Osteoblast (primary cell): ENCODE measurements around the gene SPSB3. TPM values are rescaled to one million over a fixed set of nuclear protein-coding genes. Genes with fewer than 3 reads are reported as not detected.

Source experiments
- DNase-seq: peaks from one replicate; pipeline ENCODE4 v3.0.0; 2011; ENCODE audit warnings: low spot score, mixed read lengths; ENCODE audit not compliant: insufficient read length; ENCODE audit errors: missing footprints
- H2AFZ ChIP-seq: 2 replicates; pipeline ENCODE4 v1.6.0; 2011; ENCODE audit warnings: mild to moderate bottlenecking, low read length
- H3K27ac ChIP-seq: 2 replicates; pipeline ENCODE4 v1.5.1; 2011; ENCODE audit warnings: mild to moderate bottlenecking, low read depth, low read length, moderate library complexity
- H3K27me3 ChIP-seq: 2 replicates; pipeline ENCODE4 v1.6.0; 2012; ENCODE audit warnings: mild to moderate bottlenecking, control low read depth, inconsistent platforms, low read length, moderate library complexity; ENCODE audit not compliant: insufficient read depth
- H3K36me3 ChIP-seq: 2 replicates; pipeline ENCODE4 v1.5.1; 2011; ENCODE audit warnings: mild to moderate bottlenecking, low read length, control low read depth, moderate library complexity; ENCODE audit not compliant: insufficient read depth
- H3K4me1 ChIP-seq: 2 replicates; pipeline ENCODE4 v1.5.1; 2011; ENCODE audit warnings: mild to moderate bottlenecking, low read length, control low read depth, moderate library complexity; ENCODE audit not compliant: insufficient read depth
- H3K4me2 ChIP-seq: 2 replicates; pipeline ENCODE4 v1.6.0; 2011; ENCODE audit warnings: mild to moderate bottlenecking, low read length; ENCODE audit not compliant: insufficient read depth
- H3K4me3 ChIP-seq: fragments of 200-600 bp; sonication (generic); 3 replicates; pipeline ENCODE4 v1.5.1; 2012; ENCODE audit warnings: mild to moderate bottlenecking, low read length, inconsistent platforms; ENCODE audit not compliant: insufficient read depth
- H3K79me2 ChIP-seq: 2 replicates; pipeline ENCODE4 v1.6.0; 2012; ENCODE audit warnings: mild to moderate bottlenecking, low read length, control low read depth, inconsistent platforms; ENCODE audit not compliant: insufficient read depth
- H3K9me3 ChIP-seq: 2 replicates; pipeline ENCODE4 v1.5.1; 2011; ENCODE audit warnings: low read depth, low read length, control low read depth
- H4K20me1 ChIP-seq: 2 replicates; pipeline ENCODE4 v1.6.0; 2012; ENCODE audit warnings: mild to moderate bottlenecking, low read length, control low read depth; ENCODE audit not compliant: insufficient read depth
- total RNA-seq: library from RNA; depleted of rRNA; stranded (reverse); fragments of >200 nt; gene quantifications from 2 replicates; pipeline ENCODE4 v1.2.3, GENCODE V29; 2012
- TF ChIP-seq, protein P1 (sequence below): IDR thresholded peaks from 2 replicates; pipeline ENCODE4 v1.5.1; 2011; ENCODE audit warnings: mild to moderate bottlenecking, low read depth, low read length, moderate library complexity; ENCODE audit errors: extremely low read depth

The SPSB3 gene
- total RNA-seq, 1 donor, result 42.3 TPM

DNA sequence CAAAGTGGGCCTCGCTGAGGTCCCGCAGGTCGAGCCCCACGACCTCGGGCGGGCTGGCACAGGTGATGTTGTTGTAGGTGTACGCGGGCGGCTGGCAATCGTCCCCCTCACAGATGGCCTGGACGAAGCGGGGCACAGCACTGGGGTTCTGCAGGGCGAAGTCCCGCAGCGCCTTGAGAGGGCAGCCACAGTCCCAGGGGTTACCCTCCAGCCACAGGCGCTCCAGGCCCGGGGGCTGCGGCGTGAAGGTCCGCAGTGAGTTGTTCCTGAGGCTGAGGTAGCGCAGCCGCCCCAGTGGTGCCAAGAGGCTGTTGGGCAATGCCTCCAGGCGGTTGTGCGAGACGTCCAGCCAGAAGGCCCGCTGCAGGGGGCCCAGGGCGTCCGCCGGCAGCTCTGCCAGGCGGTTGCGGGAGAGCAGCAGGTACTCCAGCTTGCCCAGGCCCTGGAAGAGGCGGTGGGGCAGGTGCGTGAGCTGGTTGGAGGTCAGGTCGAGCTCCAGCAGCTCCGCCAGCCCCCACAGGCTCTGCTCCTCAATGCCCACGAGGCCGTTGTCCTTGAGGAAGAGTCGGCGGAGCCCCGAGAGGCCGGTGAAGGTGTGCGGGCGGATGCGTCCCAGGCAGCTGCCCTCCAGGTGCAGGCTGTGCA is 8.4 kb upstream of the SPSB3 start:
- H3K27ac ChIP-seq, result no peak overlapping the region
- TF ChIP-seq, protein P1, sequence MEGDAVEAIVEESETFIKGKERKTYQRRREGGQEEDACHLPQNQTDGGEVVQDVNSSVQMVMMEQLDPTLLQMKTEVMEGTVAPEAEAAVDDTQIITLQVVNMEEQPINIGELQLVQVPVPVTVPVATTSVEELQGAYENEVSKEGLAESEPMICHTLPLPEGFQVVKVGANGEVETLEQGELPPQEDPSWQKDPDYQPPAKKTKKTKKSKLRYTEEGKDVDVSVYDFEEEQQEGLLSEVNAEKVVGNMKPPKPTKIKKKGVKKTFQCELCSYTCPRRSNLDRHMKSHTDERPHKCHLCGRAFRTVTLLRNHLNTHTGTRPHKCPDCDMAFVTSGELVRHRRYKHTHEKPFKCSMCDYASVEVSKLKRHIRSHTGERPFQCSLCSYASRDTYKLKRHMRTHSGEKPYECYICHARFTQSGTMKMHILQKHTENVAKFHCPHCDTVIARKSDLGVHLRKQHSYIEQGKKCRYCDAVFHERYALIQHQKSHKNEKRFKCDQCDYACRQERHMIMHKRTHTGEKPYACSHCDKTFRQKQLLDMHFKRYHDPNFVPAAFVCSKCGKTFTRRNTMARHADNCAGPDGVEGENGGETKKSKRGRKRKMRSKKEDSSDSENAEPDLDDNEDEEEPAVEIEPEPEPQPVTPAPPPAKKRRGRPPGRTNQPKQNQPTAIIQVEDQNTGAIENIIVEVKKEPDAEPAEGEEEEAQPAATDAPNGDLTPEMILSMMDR, result no peak
- no peaks in the 10 kb centered on the region for H3K9me3 ChIP-seq
- peaks cover 22% of the 10 kb centered on the region for H3K79me2 ChIP-seq
- H3K4me2 ChIP-seq, result no peak overlapping the region
- peak; percentile 66 for DNase-seq
- H3K36me3 ChIP-seq, result peaks cover 12% of the 10 kb centered on the region
- peaks cover 14% of the 10 kb centered on the region for H4K20me1 ChIP-seq
- H3K4me1 ChIP-seq, result no peaks in the 10 kb centered on the region
- H3K27me3 ChIP-seq, result no peaks in the 10 kb centered on the region
- H3K4me3 ChIP-seq, result no peak overlapping the region
- no peak overlapping the region for H2AFZ ChIP-seq

DNA sequence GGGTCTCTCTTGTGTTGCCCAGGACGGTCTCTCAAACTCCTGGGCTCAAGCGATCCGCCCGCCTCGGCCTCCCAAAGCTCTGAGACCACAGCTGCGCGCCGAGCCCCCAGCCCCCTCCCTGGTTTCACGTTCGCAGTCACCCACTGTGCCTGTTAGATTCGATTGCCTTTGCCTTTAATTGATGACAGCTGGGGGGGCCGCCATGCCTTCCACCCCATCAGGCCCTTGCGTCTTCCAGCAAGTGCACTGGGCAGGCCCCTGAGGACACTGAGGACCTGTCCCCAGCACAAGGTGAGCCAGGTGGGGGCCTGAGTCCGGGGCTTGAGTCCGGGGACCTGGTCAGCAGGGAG is 7.9 kb upstream of the SPSB3 start:
- no peak overlapping the region for H3K4me3 ChIP-seq
- DNase-seq, result peak; percentile 61
- H4K20me1 ChIP-seq, result peaks cover 19% of the 10 kb centered on the region
- no peaks in the 10 kb centered on the region for H3K27me3 ChIP-seq
- no peak overlapping the region for H3K27ac ChIP-seq
- peaks cover 27% of the 10 kb centered on the region for H3K79me2 ChIP-seq
- H3K4me2 ChIP-seq, result no peak overlapping the region
- TF ChIP-seq, protein P1, result no peak
- H3K4me1 ChIP-seq, result no peaks in the 10 kb centered on the region
- no peak overlapping the region for H2AFZ ChIP-seq
- H3K36me3 ChIP-seq, result peaks cover 14% of the 10 kb centered on the region
- no peaks in the 10 kb centered on the region for H3K9me3 ChIP-seq

DNA sequence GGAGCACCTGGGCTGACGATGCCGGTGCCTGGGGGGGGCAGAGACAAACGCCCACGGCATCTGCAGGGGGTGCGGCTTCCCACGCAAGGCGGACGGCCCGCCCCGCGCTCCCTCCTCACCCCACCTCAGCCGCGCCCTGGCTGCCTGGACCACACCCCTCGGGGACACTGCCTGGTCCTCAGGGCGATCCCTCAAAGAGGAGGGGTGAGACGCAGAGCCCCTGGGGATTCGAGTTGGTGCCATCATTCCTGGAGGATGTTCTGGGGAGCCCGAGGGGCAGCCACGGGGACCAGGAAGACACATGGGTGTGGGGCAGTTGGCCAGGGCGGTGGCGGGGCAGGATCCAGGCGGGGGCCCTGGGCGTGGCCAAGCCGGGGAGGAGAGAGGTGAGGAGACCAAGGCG is 7.3 kb upstream of the SPSB3 start:
- Histone ChIP-seq H2AFZ (no peak overlapping the region), H3K79me2 (peaks cover 33% of the 10 kb centered on the region), H4K20me1 (peaks cover 22% of the 10 kb centered on the region), H3K4me1 (no peaks in the 10 kb centered on the region), H3K27ac (no peak overlapping the region), H3K27me3 (no peaks in the 10 kb centered on the region), H3K4me3 (no peak overlapping the region), H3K9me3 (no peaks in the 10 kb centered on the region), H3K36me3 (peaks cover 16% of the 10 kb centered on the region), H3K4me2 (no peak overlapping the region)
- peak; percentile 63 for DNase-seq
- TF ChIP-seq, protein P1, result no peak

DNA sequence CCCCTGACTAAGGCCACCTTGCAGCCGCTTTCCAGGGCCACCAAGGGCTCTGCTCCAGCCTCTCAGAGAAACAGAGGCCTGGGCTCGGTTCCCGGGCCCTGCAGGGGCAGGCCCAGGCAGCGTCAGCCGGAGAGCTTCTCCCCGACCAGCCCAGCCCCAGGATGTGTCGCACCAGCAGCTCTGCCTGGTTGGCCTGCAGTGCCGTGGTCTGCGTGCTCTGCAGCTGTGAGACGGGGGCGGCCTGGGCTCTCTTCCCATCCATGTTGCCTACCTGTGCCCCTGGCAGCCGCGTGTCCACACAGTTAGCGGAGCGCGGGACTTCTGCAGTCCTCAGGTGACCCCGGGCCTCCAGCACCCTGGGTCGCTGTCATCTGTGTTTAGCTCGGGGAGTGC is 6.3 kb upstream of the SPSB3 start:
- Histone ChIP-seq H3K4me2 (no peak overlapping the region), H3K9me3 (no peaks in the 10 kb centered on the region), H2AFZ (no peak overlapping the region), H3K27me3 (no peaks in the 10 kb centered on the region), H3K27ac (no peak overlapping the region), H3K36me3 (peaks cover 16% of the 10 kb centered on the region), H3K79me2 (peaks cover 43% of the 10 kb centered on the region), H3K4me1 (peaks cover 5% of the 10 kb centered on the region), H3K4me3 (no peak overlapping the region), H4K20me1 (peaks cover 26% of the 10 kb centered on the region)
- TF ChIP-seq, protein P1, result no peak
- DNase-seq, result peak; percentile 76
